Measurements from ENCODE around the gene TPSG1. TPM values are rescaled to one million over a fixed set of nuclear protein-coding genes. Genes with fewer than 3 reads are reported as not detected.

The TPSG1 gene
- total RNA-seq, 1 experiment from 2014 or later = not detected

DNA sequence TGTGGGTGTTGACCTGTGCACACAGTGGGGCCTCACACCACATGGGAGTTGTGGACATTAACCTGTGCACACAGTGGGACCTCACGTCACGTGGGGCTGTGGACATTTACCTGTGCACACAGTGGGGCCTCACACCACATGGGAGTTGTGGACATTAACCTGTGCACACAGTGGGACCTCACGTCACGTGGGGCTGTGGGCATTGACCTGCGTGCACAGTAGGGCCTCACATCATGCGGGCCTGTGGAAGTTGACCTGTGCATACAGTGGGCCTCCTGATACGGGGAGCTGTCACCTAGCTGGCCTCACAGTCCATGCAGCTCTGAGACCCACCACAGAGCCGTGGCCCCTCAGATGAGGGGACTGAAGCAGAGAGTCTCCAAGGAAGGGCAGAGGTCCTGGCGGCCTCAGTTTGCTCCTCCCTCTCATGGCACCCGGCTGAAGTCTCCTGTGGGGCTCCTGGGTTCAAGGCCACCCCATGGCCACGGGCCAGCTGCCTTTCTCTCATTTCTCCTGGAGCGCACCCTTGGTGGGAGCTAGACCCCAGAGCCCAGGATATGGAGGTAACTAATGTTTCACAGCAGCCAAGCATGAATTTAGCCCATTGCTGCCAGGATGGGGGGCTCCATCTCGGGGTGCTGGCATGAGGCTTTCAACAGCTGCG is 51.1 kb downstream of the TPSG1 start:
- ATAC-seq = no peak
- no peaks in the 10 kb centered on the region for H3K4me1 Mint-ChIP-seq

DNA sequence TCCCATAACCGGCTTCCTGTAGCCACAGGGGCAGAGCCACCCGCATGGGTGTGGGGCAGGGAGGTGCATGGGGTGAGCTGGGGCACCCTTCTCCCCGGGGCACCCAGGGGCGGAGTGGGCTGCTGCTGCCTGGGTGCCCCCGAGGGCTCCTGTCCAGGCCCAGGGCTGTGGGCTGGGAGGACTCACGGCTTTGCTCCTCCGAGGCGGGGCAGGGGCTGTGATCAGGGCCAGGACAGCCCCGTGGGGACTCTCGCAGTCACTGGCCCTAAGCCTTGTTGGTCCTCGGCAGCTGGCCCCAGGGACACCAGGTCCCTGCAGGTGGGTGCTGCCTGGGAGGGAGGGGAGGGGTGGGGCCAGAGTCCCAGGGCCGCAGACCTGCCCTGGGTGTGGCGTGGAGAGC is 52.4 kb downstream of the TPSG1 start:
- DNase-seq (ENCODE audit: low spot score) (no peak), ATAC-seq (no peak)

More for the DNA sequence above, 51.1 kb downstream of the TPSG1 start:
- H3K27me3 Mint-ChIP-seq (ENCODE audit: low read depth) = no peaks in the 10 kb centered on the region
- H3K36me3 Mint-ChIP-seq = no peaks in the 10 kb centered on the region
- ChIA-PET POLR2A (no interaction called here), CTCF (interaction anchor here (1.4 kb wide), 1 partner anchor 71 kb away, joined by 3 read pairs; no protein-coding TSS in a partner anchor)
- H3K27ac Mint-ChIP-seq = no peak overlapping the region
- H3K9me3 Mint-ChIP-seq = no peaks in the 10 kb centered on the region
- no peak overlapping the region for H3K4me3 Mint-ChIP-seq
- no peak for DNase-seq (ENCODE audit: low spot score)
- TF ChIP-seq CREB1 (CRISPR knock-in tag; IDR thresholded peaks at IDR 0.05) (no peak), TEAD4 (CRISPR knock-in tag; IDR thresholded peaks at IDR 0.05) (no peak), KAT7 (CRISPR knock-in tag; IDR thresholded peaks at IDR 0.05; ENCODE audit: borderline replicate concordance) (no peak), ELF4 (CRISPR knock-in tag; IDR thresholded peaks at IDR 0.05; ENCODE audit: low read depth) (no peak), ZNF423 (CRISPR knock-in tag; IDR thresholded peaks at IDR 0.05) (no peak), FOXJ3 (CRISPR knock-in tag; IDR thresholded peaks at IDR 0.05; ENCODE audit: borderline replicate concordance) (no peak), HMGA2 (CRISPR knock-in tag; IDR thresholded peaks at IDR 0.05) (no peak)
- TF ChIP-seq, protein P1, sequence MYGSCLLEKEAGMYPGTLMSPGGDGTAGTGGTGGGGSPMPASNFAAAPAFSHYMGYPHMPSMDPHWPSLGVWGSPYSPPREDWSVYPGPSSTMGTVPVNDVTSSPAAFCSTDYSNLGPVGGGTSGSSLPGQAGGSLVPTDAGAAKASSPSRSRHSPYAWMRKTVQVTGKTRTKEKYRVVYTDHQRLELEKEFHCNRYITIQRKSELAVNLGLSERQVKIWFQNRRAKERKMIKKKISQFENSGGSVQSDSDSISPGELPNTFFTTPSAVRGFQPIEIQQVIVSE (CRISPR knock-in tag; IDR thresholded peaks at IDR 0.05; ENCODE audit: borderline replicate concordance) = no peak

DNA sequence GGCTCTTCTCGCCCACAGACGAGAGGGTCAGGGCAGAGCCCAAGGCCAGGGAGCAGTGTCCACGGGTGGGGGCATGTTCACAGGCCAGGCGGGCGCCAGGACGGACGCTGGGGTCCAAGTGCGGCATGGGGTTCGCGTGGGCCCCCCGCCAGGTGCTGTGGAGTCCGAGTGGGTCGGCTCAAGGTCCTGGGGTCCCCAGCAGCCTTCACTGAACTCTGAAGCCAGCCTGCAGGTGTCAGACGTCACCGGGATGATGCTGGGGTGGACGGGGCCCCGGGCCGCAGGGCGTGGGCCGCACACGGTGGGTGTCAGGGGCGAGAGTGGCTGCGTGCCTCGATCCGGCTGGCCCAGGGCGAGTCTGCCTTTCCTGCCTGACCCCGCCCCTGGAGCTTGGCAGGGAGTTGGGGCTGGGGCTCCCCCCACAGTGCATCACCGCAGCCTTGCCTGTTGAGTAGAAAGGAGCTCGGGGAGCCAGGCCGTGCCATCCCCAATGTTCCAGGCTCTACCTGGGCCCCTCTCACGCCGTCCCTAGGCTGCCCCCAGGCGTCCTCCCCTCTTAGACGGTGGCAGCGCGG is 53.1 kb downstream of the TPSG1 start:
- no peak overlapping the region for H3K27ac Mint-ChIP-seq
- ATAC-seq = no peak
- no peak for DNase-seq (ENCODE audit: low spot score)
- no peaks in the 10 kb centered on the region for H3K27me3 Mint-ChIP-seq (ENCODE audit: low read depth)
- H3K4me1 Mint-ChIP-seq = no peaks in the 10 kb centered on the region
- H3K36me3 Mint-ChIP-seq = no peaks in the 10 kb centered on the region
- ChIA-PET CTCF (no interaction called here), POLR2A (no interaction called here)
- no peak overlapping the region for H3K4me3 Mint-ChIP-seq
- no peaks in the 10 kb centered on the region for H3K9me3 Mint-ChIP-seq
- TF ChIP-seq, protein P2, sequence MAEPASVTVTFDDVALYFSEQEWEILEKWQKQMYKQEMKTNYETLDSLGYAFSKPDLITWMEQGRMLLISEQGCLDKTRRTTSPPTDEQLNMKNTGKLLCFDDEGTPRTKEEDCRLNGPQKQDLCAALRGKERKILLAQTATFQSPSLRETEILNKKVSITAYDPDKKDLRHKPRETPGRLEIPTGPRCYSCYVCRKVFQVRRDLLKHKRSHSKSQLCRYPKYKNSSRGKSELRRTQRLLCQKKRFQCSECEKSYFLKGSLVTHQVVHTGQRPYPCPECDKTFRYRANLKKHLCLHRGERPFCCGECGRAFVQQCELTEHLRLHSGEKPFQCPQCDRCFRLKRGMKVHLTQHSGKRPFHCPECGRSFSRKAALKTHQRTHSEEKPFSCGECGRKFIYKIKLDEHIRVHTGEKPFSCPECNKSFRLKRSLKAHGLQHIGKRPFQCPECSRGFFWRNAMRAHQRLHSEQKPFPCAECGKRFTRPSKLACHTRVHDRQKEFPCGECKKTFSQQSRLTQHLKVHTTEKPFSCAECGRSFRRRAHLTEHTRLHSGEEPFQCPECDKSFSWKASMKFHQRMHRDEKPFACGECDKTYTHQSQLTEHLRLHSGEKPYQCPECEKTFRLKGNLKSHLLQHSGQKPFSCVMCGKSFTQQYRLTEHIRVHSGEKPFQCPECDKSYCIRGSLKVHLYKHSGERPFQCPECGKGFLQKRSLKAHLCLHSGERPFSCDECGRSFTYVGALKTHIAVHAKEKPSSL (CRISPR knock-in tag; conservative IDR thresholded peaks at IDR 0.05) = no peak
- TF ChIP-seq ZNF232 (CRISPR knock-in tag; IDR thresholded peaks at IDR 0.05) = no peak
- TF ChIP-seq, protein P3, sequence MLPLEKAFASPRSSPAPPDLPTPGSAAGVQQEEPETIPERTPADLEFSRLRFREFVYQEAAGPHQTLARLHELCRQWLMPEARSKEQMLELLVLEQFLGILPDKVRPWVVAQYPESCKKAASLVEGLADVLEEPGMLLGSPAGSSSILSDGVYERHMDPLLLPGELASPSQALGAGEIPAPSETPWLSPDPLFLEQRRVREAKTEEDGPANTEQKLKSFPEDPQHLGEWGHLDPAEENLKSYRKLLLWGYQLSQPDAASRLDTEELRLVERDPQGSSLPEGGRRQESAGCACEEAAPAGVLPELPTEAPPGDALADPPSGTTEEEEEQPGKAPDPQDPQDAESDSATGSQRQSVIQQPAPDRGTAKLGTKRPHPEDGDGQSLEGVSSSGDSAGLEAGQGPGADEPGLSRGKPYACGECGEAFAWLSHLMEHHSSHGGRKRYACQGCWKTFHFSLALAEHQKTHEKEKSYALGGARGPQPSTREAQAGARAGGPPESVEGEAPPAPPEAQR (CRISPR knock-in tag; IDR thresholded peaks at IDR 0.05) = no peak
- TF ChIP-seq SP1 (CRISPR knock-in tag; conservative IDR thresholded peaks at IDR 0.05) = no peak
- TF ChIP-seq, protein P4, sequence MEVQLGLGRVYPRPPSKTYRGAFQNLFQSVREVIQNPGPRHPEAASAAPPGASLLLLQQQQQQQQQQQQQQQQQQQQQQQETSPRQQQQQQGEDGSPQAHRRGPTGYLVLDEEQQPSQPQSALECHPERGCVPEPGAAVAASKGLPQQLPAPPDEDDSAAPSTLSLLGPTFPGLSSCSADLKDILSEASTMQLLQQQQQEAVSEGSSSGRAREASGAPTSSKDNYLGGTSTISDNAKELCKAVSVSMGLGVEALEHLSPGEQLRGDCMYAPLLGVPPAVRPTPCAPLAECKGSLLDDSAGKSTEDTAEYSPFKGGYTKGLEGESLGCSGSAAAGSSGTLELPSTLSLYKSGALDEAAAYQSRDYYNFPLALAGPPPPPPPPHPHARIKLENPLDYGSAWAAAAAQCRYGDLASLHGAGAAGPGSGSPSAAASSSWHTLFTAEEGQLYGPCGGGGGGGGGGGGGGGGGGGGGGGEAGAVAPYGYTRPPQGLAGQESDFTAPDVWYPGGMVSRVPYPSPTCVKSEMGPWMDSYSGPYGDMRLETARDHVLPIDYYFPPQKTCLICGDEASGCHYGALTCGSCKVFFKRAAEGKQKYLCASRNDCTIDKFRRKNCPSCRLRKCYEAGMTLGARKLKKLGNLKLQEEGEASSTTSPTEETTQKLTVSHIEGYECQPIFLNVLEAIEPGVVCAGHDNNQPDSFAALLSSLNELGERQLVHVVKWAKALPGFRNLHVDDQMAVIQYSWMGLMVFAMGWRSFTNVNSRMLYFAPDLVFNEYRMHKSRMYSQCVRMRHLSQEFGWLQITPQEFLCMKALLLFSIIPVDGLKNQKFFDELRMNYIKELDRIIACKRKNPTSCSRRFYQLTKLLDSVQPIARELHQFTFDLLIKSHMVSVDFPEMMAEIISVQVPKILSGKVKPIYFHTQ (CRISPR knock-in tag; IDR thresholded peaks at IDR 0.05) = no peak

More for the DNA sequence above, 52.4 kb downstream of the TPSG1 start:
- CTCF ChIA-PET = no interaction called here
- Mint-ChIP-seq H3K9me3 (no peaks in the 10 kb centered on the region), H3K27ac (no peak overlapping the region), H3K4me3 (no peak overlapping the region), H3K4me1 (no peaks in the 10 kb centered on the region), H3K36me3 (no peaks in the 10 kb centered on the region), H3K27me3 (ENCODE audit: low read depth) (no peaks in the 10 kb centered on the region)
- TF ChIP-seq ELF4 (CRISPR knock-in tag; IDR thresholded peaks at IDR 0.05; ENCODE audit: low read depth) (no peak), CBFB (CRISPR knock-in tag; IDR thresholded peaks at IDR 0.05; ENCODE audit: low read depth) (no peak), JUN (CRISPR knock-in tag; IDR thresholded peaks at IDR 0.05) (no peak), ZNF263 (CRISPR knock-in tag; IDR thresholded peaks at IDR 0.05; ENCODE audit: low read depth) (no peak)
- TF ChIP-seq, protein P5, sequence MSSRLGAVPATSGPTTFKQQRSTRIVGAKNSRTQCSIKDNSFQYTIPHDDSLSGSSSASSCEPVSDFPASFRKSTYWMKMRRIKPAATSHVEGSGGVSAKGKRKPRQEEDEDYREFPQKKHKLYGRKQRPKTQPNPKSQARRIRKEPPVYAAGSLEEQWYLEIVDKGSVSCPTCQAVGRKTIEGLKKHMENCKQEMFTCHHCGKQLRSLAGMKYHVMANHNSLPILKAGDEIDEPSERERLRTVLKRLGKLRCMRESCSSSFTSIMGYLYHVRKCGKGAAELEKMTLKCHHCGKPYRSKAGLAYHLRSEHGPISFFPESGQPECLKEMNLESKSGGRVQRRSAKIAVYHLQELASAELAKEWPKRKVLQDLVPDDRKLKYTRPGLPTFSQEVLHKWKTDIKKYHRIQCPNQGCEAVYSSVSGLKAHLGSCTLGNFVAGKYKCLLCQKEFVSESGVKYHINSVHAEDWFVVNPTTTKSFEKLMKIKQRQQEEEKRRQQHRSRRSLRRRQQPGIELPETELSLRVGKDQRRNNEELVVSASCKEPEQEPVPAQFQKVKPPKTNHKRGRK (CRISPR knock-in tag; IDR thresholded peaks at IDR 0.05; ENCODE audit: borderline replicate concordance) = no peak
- TF ChIP-seq, protein P6, sequence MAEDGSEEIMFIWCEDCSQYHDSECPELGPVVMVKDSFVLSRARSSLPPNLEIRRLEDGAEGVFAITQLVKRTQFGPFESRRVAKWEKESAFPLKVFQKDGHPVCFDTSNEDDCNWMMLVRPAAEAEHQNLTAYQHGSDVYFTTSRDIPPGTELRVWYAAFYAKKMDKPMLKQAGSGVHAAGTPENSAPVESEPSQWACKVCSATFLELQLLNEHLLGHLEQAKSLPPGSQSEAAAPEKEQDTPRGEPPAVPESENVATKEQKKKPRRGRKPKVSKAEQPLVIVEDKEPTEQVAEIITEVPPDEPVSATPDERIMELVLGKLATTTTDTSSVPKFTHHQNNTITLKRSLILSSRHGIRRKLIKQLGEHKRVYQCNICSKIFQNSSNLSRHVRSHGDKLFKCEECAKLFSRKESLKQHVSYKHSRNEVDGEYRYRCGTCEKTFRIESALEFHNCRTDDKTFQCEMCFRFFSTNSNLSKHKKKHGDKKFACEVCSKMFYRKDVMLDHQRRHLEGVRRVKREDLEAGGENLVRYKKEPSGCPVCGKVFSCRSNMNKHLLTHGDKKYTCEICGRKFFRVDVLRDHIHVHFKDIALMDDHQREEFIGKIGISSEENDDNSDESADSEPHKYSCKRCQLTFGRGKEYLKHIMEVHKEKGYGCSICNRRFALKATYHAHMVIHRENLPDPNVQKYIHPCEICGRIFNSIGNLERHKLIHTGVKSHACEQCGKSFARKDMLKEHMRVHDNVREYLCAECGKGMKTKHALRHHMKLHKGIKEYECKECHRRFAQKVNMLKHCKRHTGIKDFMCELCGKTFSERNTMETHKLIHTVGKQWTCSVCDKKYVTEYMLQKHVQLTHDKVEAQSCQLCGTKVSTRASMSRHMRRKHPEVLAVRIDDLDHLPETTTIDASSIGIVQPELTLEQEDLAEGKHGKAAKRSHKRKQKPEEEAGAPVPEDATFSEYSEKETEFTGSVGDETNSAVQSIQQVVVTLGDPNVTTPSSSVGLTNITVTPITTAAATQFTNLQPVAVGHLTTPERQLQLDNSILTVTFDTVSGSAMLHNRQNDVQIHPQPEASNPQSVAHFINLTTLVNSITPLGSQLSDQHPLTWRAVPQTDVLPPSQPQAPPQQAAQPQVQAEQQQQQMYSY (CRISPR knock-in tag; IDR thresholded peaks at IDR 0.05) = no peak
- POLR2A ChIA-PET = no interaction called here
